ENCODE results near the gene NPAS3.

Gene NPAS3

DNA sequence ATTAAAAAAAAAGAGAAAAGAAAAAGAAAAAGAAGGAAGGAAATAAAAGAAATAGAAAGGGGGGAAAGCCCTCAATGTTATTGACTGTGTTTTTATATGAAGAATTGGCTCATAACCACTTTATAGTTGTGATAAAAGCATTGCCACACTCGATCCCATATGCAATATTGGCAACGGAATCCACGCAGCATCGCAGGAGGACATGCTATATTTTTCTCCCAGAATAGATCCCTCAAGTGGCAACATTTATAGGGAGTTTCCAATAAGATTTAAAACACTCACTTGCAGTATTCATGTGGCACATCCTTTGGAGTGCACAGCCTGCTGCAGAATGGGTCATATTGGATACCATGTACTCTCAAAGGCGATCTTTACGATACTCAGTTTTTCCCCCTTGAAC is 788.9 kb downstream of the NPAS3 start:
- WGBS: 95% methylated on average over 6 of the region's 6 CpGs
- H3K4me1 ChIP-seq (ENCODE audit: insufficient read depth, low read length): no peaks in the 10 kb centered on the region
- H3K27ac ChIP-seq (ENCODE audit: low read depth, low read length): no peak overlapping the region
- H3K36me3 ChIP-seq (ENCODE audit: insufficient read depth, low read length): no peaks in the 10 kb centered on the region
- no peaks in the 10 kb centered on the region for H3K27me3 ChIP-seq (ENCODE audit: insufficient read depth, low read length)
- H3K9ac ChIP-seq (ENCODE audit: low read depth, low read length): no peak overlapping the region
- no peak overlapping the region for H3K4me3 ChIP-seq (ENCODE audit: low read length)
- H3K9me3 ChIP-seq (ENCODE audit: insufficient read depth, low read depth, low read length): no peaks in the 10 kb centered on the region

DNA sequence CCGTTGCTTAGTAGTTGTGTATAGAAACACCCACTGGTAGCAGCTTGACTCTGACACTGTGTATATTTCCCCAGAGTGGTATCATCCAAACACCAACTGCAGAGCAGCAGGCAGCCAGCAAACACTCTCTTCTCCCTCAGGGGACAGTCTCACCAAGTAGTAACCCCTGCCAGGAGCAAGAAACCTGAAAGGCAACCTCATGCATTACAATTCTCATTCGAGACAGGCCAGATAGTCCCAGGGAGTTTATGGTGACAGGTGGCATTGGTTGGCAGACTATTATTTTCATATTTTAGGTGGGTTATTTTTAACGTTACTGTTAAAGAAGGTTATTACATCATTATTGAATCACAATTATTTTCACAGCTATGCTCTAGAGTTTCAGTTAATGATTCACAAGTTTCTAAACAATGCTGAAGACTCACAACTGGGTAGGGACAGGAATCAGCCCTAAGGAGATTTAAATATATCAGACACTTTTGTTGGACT is 789.4 kb downstream of the NPAS3 start:
- H3K4me1 ChIP-seq (ENCODE audit: insufficient read depth, low read length): no peaks in the 10 kb centered on the region
- no peaks in the 10 kb centered on the region for H3K36me3 ChIP-seq (ENCODE audit: insufficient read depth, low read length)
- WGBS: 94% methylated on average over 2 of the region's 3 CpGs
- no peaks in the 10 kb centered on the region for H3K9me3 ChIP-seq (ENCODE audit: insufficient read depth, low read depth, low read length)
- H3K27me3 ChIP-seq (ENCODE audit: insufficient read depth, low read length): no peaks in the 10 kb centered on the region
- no peak overlapping the region for H3K27ac ChIP-seq (ENCODE audit: low read depth, low read length)
- no peak overlapping the region for H3K4me3 ChIP-seq (ENCODE audit: low read length)
- no peak overlapping the region for H3K9ac ChIP-seq (ENCODE audit: low read depth, low read length)

DNA sequence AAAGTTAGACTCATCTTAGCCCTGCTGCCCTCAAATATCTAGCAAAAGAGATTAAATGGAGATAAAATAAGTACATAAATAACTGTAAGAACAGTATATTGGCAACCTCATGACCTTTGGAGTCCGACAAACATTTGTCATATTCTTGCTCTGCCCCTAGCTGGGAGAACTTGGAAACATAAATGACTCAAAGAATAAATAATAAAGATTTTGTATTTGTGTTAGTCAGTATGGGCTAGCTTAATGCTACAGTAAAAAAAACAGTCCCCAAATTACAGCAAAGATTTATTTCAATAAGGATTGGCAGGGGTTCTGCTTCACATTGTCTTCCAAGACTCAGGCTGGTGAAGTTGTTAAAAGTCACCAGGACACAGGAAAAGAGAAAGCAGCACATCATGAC is 791.5 kb downstream of the NPAS3 start:
- no peaks in the 10 kb centered on the region for H3K4me1 ChIP-seq (ENCODE audit: insufficient read depth, low read length)
- H3K27me3 ChIP-seq (ENCODE audit: insufficient read depth, low read length): no peaks in the 10 kb centered on the region
- H3K27ac ChIP-seq (ENCODE audit: low read depth, low read length): no peak overlapping the region
- H3K36me3 ChIP-seq (ENCODE audit: insufficient read depth, low read length): no peaks in the 10 kb centered on the region
- H3K4me3 ChIP-seq (ENCODE audit: low read length): no peak overlapping the region
- no peaks in the 10 kb centered on the region for H3K9me3 ChIP-seq (ENCODE audit: insufficient read depth, low read depth, low read length)
- no peak overlapping the region for H3K9ac ChIP-seq (ENCODE audit: low read depth, low read length)
- no CpG with 5 or more reads among the region's 1 CpG for WGBS

DNA sequence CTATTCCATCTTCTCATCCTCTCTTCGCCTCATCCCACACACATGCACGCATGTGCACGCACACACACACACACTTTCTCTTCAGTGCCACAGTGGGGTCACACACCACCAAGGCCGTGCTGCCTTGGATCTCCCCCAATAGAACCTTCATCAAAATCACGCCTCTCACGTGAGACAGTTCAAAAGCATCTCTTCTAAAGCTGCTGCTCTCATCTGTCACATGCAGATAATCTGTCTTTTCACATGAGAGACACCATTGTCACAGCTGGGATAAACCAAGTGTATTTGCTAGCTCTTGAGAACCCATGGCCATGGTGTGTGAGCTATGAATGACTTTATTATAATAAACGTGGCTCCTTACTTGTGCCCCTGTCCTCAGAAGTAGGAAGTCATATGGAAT is 793.5 kb downstream of the NPAS3 start:
- no peak overlapping the region for H3K27ac ChIP-seq (ENCODE audit: low read depth, low read length)
- H3K9ac ChIP-seq (ENCODE audit: low read depth, low read length): no peak overlapping the region
- H3K4me3 ChIP-seq (ENCODE audit: low read length): no peak overlapping the region
- peaks cover 12% of the 10 kb centered on the region for H3K4me1 ChIP-seq (ENCODE audit: insufficient read depth, low read length)
- no peaks in the 10 kb centered on the region for H3K27me3 ChIP-seq (ENCODE audit: insufficient read depth, low read length)
- WGBS: 98% methylated on average over 7 of the region's 7 CpGs
- no peaks in the 10 kb centered on the region for H3K9me3 ChIP-seq (ENCODE audit: insufficient read depth, low read depth, low read length)
- no peaks in the 10 kb centered on the region for H3K36me3 ChIP-seq (ENCODE audit: insufficient read depth, low read length)

DNA sequence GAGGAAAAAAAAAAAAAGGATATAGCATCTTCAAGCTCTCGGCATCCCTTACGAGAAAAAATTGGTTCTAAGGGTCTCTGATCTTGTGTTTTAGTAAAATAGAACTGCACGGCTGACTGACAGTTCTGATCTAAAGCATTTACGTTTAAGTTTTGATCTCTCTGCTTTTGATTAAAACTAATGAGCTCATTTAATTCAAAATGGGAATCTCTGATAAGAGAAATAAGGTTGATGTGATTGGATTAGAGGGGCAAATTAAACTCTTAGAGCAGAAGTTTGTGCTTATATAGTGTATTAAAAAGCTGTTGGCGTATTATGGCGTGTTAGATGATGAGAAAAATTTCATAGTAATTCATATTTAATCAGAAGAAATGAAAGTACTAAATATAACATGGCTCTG is 794.6 kb downstream of the NPAS3 start:
- H3K9ac ChIP-seq (ENCODE audit: low read depth, low read length): no peak overlapping the region
- no peak overlapping the region for H3K4me3 ChIP-seq (ENCODE audit: low read length)
- no peaks in the 10 kb centered on the region for H3K36me3 ChIP-seq (ENCODE audit: insufficient read depth, low read length)
- no peaks in the 10 kb centered on the region for H3K27me3 ChIP-seq (ENCODE audit: insufficient read depth, low read length)
- H3K27ac ChIP-seq (ENCODE audit: low read depth, low read length): no peak overlapping the region
- 94% methylated on average over 4 of the region's 6 CpGs for WGBS
- H3K4me1 ChIP-seq (ENCODE audit: insufficient read depth, low read length): peaks cover 13% of the 10 kb centered on the region
- no peaks in the 10 kb centered on the region for H3K9me3 ChIP-seq (ENCODE audit: insufficient read depth, low read depth, low read length)

DNA sequence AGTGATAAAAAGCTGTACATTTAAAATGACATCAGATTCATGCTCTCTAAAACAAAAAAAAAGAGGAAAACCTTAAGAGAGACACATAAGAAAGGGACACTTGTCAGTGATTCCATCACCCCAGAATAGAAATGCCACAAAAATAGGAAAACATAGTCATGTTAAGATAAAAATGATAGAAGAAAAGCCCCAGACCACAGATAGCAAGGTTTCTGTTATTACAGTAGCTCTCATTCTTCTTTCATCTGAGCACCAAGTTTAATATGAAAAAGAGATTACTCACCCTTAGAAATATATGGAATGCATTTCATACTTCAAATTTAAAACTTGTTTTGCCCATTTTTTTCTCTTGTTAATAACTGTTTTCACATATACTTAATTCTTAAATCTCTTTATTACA is 795.0 kb downstream of the NPAS3 start:
- peaks cover 18% of the 10 kb centered on the region for H3K4me1 ChIP-seq (ENCODE audit: insufficient read depth, low read length)
- H3K36me3 ChIP-seq (ENCODE audit: insufficient read depth, low read length): no peaks in the 10 kb centered on the region
- no peaks in the 10 kb centered on the region for H3K9me3 ChIP-seq (ENCODE audit: insufficient read depth, low read depth, low read length)
- H3K4me3 ChIP-seq (ENCODE audit: low read length): no peak overlapping the region
- no peak overlapping the region for H3K9ac ChIP-seq (ENCODE audit: low read depth, low read length)
- H3K27ac ChIP-seq (ENCODE audit: low read depth, low read length): no peak overlapping the region
- no peaks in the 10 kb centered on the region for H3K27me3 ChIP-seq (ENCODE audit: insufficient read depth, low read length)

DNA sequence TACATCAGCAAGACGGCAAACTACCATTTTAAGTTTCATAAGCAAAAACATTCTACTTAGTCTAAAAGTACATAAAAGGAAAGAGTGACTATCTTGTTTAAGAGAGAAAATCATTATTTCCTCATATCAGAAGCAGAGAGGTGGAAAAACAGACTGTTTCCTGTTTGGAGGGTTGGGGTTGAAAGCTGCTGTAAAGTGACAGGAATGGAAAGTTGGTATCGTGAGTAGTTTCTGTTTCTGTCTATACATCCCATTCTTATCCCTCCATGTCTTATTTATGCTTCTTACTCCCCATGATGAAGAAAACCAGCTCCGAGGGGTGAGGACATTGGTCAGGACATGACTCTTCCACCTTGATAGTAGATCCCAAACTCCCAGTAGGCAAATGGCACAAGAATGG is 795.7 kb downstream of the NPAS3 start:
- 87% methylated on average over 2 of the region's 3 CpGs for WGBS
- Histone ChIP-seq H3K36me3 (ENCODE audit: insufficient read depth, low read length) (no peaks in the 10 kb centered on the region), H3K27me3 (ENCODE audit: insufficient read depth, low read length) (no peaks in the 10 kb centered on the region), H3K9ac (ENCODE audit: low read depth, low read length) (no peak overlapping the region), H3K4me1 (ENCODE audit: insufficient read depth, low read length) (peaks cover 20% of the 10 kb centered on the region), H3K9me3 (ENCODE audit: insufficient read depth, low read depth, low read length) (no peaks in the 10 kb centered on the region), H3K4me3 (ENCODE audit: low read length) (no peak overlapping the region), H3K27ac (ENCODE audit: low read depth, low read length) (no peak overlapping the region)

DNA sequence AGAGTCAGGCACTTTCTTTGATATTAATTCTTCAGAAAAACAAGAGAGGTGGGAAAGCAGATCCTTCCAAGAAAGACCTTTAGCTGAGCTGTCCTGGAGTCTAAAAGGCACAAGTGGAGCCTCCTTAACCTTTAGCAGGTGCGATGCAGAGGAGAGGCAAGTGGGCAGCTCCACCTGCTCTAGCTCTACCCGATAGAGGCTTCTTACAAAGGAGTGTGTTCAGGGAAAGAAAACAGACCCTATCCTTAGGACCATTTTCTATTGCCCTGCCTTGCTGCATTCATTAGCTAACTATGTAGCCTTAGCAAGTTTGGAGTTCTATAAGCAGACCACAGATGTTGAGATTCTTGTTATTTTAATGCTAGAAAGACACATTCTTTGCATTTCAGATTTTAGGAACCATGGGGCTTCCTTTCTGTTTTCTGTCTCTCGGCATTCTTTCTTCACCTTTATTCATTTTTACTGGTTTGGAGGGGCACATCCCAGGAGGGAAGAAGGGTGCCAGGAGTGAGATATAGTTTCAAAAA is 797.7 kb downstream of the NPAS3 start:
- Histone ChIP-seq H3K4me1 (ENCODE audit: insufficient read depth, low read length) (peaks cover 20% of the 10 kb centered on the region), H3K4me3 (ENCODE audit: low read length) (no peak overlapping the region), H3K36me3 (ENCODE audit: insufficient read depth, low read length) (no peaks in the 10 kb centered on the region), H3K27ac (ENCODE audit: low read depth, low read length) (no peak overlapping the region), H3K27me3 (ENCODE audit: insufficient read depth, low read length) (no peaks in the 10 kb centered on the region), H3K9ac (ENCODE audit: low read depth, low read length) (no peak overlapping the region), H3K9me3 (ENCODE audit: insufficient read depth, low read depth, low read length) (no peaks in the 10 kb centered on the region)
- WGBS: 82% methylated on average over 2 of the region's 3 CpGs

DNA sequence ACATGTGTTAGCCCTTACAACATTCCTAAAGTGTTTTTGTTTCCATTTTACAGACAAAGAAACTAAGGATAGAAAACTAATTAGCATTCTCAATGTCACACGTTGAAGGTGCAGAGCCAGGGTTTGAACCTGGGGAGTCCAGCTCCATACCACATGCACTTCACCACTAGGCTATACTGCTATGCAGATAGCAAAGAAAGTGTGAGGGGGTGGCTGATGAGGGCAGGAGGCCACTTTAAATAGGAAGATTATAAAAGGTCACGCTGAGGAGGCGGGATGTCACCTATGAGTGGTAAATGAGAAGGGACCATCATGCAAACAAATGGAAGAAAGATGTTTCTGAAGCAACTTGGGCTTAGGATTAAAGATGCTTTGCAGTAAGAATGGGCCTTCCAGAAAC is 798.3 kb downstream of the NPAS3 start:
- no peaks in the 10 kb centered on the region for H3K9me3 ChIP-seq (ENCODE audit: insufficient read depth, low read depth, low read length)
- no peak overlapping the region for H3K9ac ChIP-seq (ENCODE audit: low read depth, low read length)
- H3K4me1 ChIP-seq (ENCODE audit: insufficient read depth, low read length): peaks cover 20% of the 10 kb centered on the region
- H3K36me3 ChIP-seq (ENCODE audit: insufficient read depth, low read length): no peaks in the 10 kb centered on the region
- no peak overlapping the region for H3K4me3 ChIP-seq (ENCODE audit: low read length)
- H3K27me3 ChIP-seq (ENCODE audit: insufficient read depth, low read length): no peaks in the 10 kb centered on the region
- H3K27ac ChIP-seq (ENCODE audit: low read depth, low read length): no peak overlapping the region
- 86% methylated on average over 3 of the region's 3 CpGs for WGBS

DNA sequence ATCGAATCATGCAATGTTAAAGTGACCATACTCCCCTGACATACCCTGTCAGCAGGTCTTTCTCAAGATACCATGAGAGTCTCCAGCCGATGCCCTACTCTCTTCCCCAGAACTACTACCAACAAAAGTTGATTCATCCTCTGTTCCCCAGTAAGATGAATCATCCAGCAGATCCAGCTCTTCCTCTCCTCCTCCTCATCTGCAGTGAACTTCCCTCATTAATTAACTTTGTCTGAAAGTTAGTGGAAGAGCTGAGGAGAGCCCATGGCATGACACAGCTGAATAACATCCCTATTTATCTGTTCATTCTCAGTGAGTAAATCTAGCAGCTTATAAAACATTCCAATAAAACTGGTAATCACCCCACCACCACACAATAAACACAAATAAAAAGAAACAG is 798.8 kb downstream of the NPAS3 start:
- Histone ChIP-seq H3K4me3 (ENCODE audit: low read length) (no peak overlapping the region), H3K27ac (ENCODE audit: low read depth, low read length) (no peak overlapping the region), H3K27me3 (ENCODE audit: insufficient read depth, low read length) (no peaks in the 10 kb centered on the region), H3K4me1 (ENCODE audit: insufficient read depth, low read length) (peaks cover 20% of the 10 kb centered on the region), H3K36me3 (ENCODE audit: insufficient read depth, low read length) (no peaks in the 10 kb centered on the region), H3K9ac (ENCODE audit: low read depth, low read length) (no peak overlapping the region), H3K9me3 (ENCODE audit: insufficient read depth, low read depth, low read length) (no peaks in the 10 kb centered on the region)
- WGBS: 95% methylated on average over 2 of the region's 2 CpGs

DNA sequence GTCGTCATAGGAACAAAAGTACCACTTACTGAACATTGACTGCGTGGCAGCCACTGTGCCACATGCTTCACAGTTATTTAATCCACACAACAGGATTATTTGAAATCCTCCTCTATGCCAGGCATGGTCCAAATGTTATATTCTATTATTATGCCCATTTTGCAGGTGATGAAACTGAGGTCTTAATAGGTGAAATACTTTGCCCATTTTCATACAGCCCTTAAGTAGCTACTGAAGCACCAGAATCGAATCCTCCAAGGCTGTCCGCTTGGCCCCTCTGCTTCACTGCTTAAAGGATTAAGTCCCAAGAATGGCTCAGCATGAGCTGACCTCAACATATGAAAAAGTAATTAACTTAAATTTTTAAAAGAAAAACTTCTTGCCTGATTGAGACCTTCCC is 799.4 kb downstream of the NPAS3 start:
- Histone ChIP-seq H3K4me3 (ENCODE audit: low read length) (no peak overlapping the region), H3K27me3 (ENCODE audit: insufficient read depth, low read length) (no peaks in the 10 kb centered on the region), H3K4me1 (ENCODE audit: insufficient read depth, low read length) (peaks cover 20% of the 10 kb centered on the region), H3K9ac (ENCODE audit: low read depth, low read length) (no peak overlapping the region), H3K27ac (ENCODE audit: low read depth, low read length) (no peak overlapping the region), H3K36me3 (ENCODE audit: insufficient read depth, low read length) (no peaks in the 10 kb centered on the region), H3K9me3 (ENCODE audit: insufficient read depth, low read depth, low read length) (peaks cover 3% of the 10 kb centered on the region; the same call in 1 of the 2 replicates)
- WGBS: 92% methylated on average over 4 of the region's 4 CpGs

DNA sequence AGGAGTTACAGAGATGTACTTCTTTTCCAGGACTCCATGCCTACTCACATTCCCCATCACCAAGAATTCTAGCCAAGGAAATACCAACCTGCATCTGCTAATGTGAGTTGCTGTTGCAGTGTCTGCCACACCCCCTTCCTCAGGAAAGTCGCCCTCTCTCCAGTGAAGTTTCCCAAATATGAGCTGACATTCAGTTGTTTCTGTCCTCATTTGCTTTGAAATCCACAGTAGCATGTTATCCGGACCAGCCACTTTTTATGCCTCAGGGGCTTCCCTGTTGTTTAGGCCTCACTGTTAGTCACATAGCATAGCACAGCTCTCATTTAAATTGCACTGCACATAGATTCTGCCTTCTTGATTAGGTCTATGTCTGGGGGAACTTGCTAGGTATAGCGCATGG is 799.8 kb downstream of the NPAS3 start:
- no peaks in the 10 kb centered on the region for H3K36me3 ChIP-seq (ENCODE audit: insufficient read depth, low read length)
- H3K27me3 ChIP-seq (ENCODE audit: insufficient read depth, low read length): no peaks in the 10 kb centered on the region
- H3K9ac ChIP-seq (ENCODE audit: low read depth, low read length): no peak overlapping the region
- H3K4me1 ChIP-seq (ENCODE audit: insufficient read depth, low read length): peaks cover 20% of the 10 kb centered on the region
- peaks cover 5% of the 10 kb centered on the region; the same call in 1 of the 2 replicates for H3K9me3 ChIP-seq (ENCODE audit: insufficient read depth, low read depth, low read length)
- 89% methylated on average over 3 of the region's 3 CpGs for WGBS
- no peak overlapping the region for H3K4me3 ChIP-seq (ENCODE audit: low read length)
- H3K27ac ChIP-seq (ENCODE audit: low read depth, low read length): no peak overlapping the region

Measured in HUES64 (cell line).